SW480 (cell line): Measurements from ENCODE around the gene PLXDC1.
"Not testable (repeated sequence)": the region's sequence is repeated elsewhere in the genome, so short reads cannot be mapped to it uniquely, and the experiment has no call there.

Experiments used
- DNase-seq: peaks from one replicate; pipeline ENCODE4 v3.0.0-alpha.2; 2016; ENCODE audit warnings: low spot score

Gene PLXDC1

DNA sequence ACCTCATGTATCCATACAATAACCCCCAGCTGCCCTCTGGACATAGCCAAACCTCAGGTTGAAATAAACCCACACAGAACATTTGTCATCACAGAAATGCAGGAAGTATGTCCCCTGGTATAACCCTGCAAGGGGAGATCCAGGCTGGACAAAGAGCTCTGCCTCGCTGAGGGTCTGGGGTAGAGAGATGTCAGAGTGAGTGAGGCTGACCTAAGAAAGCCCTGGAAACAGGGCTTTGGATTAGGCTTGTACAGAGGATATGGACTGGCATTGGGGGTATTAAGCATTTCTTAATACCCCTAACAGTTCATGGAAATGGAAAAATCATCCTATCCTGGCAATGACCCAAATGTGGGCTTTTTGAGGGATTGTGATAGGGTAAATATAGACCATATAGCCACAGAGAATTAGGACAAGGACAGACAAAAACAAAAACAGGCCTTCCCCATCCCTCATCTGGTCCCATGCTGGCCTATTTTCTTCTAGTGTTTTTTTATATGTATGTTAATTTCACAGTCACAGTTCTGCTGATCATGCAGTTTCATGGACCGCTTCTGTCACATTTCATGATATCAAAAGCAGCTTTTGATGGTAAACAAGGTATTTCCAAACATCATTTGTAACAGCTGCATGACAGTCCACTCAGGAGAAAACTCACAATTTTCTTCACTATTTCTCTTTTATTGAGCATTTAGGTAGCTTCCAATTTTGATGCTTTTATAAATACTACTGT is 26.1 kb downstream of the PLXDC1 start:
- DNase-seq, result no peak

- DNase-seq, result no peak
Observed at GRCh38 chr17:39123627-39124026, 27.8 kb downstream of the PLXDC1 start.

GRCh38 chr17:39122991-39123390 is 28.4 kb downstream of the PLXDC1 start:
- no peak for DNase-seq

DNA sequence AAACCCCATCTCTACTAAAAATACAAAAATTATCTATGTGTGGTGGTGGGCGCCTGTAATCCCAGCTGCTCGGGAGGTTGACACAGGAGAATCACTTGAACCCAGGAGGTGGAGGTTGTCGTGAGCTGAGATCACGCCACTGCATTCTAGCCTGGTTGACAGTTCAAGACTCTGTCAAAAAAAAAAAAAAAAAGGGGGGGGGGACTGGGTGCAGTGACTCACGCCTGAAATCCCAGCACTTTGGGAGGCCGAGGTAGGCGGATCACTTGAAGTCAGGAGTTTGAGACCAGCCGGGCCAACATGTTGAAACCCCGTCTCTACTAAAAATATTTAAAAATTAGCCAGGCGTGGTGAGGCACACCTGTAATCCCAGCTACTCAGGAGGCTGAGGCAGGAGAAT is 29.5 kb downstream of the PLXDC1 start:
- not testable (repeated sequence) for DNase-seq

DNA sequence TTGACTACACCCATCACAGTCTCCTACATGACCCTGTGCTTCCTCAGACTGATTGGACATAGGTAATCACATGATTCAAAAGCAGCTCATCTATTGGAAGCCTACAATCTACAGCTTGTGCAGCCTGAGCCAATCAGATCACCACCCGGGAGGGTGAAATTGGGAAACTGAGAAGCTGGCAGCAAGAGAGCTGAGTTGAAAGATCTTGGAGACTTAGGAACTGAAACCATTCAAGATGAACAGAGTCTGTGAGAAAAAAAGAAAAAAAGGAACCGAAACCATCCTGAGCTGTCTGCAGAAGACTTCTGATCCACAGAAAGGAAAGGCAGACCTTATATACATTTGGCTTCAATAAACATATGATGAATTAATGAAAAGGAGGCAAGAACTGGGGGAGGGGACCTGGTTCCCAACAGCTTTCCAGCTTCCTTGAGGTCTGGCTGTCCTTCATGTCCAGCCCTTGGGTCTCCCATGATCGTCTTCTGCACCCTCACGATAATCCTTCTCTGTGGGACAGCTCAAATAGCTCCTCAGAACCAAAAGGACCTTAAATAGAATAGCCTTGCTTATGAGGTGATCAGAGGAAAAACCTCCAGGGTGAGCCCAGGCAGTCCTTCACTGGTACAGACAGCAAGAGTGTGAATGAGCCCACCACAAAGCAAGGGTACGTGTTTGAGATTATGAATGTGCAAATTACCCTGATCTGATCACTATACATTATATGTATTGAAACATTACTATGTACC is 32.6 kb downstream of the PLXDC1 start:
- no peak for DNase-seq

GRCh38 chr17:39116224-39116623 is 35.2 kb downstream of the PLXDC1 start:
- DNase-seq, result no peak

GRCh38 chr17:39115135-39115534 is 36.3 kb downstream of the PLXDC1 start:
- no peak for DNase-seq

DNA sequence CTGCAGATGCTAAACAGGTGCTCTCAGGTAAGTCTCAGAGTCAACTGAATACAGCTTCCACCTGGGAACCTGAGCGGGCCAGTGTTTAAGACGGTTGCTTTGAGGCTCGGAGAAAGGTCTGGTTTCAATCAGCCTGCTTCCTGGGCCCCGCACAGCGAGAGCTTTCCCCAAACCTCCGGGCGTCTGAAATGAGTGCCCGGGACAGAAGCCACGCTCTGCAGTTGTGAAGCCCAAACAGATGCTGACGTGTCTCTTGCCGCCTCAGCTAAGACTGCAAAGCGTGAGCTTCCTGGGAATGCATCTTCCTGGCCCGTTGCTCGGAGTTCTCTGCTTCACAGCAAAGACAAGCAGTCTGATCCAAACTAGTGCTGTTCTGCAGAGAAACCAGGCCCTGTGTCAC is 36.7 kb downstream of the PLXDC1 start:
- DNase-seq, result no peak

- DNase-seq, result no peak
Observed at GRCh38 chr17:39113871-39114270, 37.6 kb downstream of the PLXDC1 start.

DNA sequence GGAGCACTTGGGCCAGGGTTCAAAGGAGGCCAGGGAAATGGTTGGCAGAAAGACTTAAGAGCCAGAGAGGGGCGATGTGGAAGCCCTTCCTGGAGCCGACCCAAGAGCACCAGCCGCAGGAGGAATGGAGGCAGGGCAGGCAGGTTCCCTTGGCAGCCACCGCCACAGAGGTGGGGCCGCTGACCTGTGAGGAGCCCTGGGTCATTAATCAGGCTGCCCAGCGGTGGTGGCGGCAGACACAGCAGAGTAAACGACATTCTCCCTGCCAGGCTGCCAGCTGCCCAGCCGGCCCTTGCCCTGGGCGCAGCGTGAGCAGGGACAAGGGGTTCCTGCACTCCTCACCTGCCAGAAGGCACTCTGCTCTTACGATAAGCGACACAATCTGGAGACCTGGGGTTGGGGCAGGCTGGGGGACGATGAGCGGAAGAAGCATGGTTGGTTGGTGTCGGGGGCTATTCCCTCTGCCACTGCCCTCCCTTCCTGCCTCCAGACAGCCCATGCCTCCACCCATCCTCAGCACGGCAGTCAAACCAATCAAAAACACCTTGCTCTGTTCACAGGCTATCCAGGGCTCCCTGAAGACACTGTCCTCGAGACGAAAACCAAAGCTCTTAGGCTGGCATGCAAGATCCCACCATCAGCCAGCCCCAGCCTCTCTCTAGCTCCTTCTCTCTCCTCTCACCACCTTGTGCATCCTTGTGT is 40.9 kb downstream of the PLXDC1 start:
- DNase-seq, result no peak

DNA sequence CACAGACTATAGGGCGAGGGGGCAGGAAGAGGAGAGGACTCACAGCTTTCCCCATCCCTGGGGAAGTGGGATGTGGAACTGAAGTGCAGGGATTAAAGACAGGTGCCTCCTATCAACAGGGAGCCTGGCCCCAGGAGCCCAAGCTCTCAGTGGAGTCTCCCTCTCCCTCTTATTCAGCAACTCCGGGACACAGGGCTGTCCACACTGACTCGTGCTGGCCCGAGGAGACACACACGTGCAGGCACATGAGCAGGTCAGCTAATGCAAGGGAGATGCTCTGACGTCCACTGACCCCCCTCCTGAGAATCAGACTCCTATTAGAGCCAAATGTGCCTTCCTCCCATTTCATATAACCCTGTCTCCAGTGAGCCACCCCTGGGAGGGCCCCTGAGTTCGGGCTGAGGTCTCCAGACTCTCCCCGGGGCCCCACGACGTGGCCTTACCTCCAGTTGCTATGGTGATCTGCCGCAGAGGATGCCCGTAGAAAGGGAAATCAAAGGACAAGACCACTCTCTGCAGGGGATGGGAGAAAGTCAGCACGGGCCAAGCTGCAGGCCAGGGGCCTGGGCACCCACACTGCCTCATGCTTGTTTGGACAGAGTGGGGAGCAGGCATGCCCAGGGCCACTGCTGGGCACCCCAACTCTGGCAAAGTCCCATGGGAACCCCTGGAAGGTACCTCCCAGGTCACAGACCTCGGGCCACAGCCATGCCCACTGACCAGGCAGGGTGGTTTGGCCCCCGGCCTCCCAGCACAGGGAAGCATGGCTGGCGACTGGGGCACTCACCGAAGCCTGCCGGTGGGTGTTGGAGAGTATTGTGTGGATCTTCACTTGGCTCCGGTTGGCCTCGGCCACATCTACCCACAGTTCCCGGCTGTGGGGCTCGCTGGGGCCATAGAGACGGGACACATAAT is 42.7 kb downstream of the PLXDC1 start:
- DNase-seq, result no peak

DNA sequence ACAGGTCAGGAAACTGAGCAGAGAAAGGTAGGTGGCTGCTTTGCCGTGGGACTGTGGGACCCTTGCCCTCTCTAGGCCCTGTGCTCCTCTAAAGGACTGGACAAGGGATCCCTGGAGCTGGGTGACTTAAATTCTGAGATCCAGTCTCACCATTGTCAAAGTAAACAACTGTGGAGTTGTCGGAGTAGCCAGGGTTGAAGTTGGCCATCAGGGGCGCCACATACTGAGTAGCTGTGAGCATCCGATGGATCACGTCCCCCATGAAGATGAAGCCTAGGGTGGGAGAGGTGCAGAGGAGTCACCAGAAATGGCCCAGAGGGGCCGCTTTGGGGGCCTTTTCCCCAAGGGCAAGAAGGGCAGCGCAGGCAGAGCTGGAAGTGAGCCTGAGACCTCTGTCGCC is 43.5 kb downstream of the PLXDC1 start:
- DNase-seq, result no peak

DNA sequence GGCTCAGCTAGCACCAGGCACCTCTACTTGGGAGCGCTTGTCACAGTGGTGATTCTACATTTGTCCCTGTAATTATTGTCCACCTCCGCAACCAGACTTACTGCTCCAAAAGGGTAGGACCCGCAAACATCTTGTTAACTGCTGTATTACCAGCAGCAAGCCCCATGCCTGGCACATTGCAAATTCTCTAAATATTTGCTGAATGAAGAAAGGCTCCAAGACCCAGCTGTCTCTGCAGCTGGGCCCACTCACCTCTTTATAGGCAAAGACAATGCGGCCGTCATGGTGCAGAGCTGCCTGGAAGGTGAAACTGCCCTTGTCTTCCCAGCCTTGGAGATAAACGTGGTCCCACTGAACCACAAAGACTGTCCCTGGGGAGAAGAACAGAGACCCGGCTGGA is 44.3 kb downstream of the PLXDC1 start:
- no peak for DNase-seq

GRCh38 chr17:39105705-39106104 is 45.7 kb downstream of the PLXDC1 start:
- DNase-seq, result no peak

GRCh38 chr17:39104657-39105056 is 46.8 kb downstream of the PLXDC1 start:
- DNase-seq, result no peak

DNA sequence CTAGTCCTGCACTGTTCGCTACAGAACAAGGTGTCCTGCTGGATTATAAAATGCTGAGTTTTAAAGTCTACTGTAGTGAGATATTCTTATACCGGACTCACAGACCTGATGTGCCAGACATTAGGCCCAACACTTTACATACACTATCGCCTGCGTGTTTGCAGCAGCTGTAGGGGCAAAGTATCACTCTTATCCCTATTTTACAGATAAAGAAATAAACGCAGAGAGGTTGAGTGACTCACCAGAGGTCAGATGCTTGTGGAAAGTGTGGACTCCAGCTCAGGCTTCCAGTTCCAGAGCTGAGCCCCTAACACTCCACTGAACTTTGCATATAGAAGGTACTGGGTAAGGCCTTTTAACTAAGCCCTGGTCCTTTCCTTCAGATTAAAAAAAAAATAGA is 47.4 kb downstream of the PLXDC1 start:
- DNase-seq, result no peak

- DNase-seq, result no peak
Observed at GRCh38 chr17:39101091-39101490, 50.3 kb downstream of the PLXDC1 start.

DNA sequence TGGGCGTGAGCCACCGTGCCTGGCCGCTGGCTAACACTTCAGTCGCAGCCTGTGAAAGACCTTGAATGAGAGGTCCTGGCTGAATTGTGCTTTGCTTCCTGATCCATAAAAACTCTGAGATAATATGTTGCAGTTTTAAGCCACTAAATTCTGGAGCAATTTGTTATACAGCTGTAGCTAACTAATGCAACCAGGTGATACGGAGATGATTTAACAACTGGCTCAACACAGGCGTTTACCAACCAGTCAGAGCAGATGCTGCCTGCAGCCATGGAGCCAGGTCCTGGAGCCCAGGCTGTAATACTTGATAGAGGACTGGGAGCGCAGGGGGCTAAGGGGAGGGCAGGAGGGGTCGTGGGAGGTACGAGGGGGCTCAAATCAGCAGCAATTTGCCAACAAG is 50.9 kb downstream of the PLXDC1 start:
- DNase-seq, result no peak

- DNase-seq, result no peak
Observed at GRCh38 chr17:39099663-39100286, 51.7 kb downstream of the PLXDC1 start.

DNA sequence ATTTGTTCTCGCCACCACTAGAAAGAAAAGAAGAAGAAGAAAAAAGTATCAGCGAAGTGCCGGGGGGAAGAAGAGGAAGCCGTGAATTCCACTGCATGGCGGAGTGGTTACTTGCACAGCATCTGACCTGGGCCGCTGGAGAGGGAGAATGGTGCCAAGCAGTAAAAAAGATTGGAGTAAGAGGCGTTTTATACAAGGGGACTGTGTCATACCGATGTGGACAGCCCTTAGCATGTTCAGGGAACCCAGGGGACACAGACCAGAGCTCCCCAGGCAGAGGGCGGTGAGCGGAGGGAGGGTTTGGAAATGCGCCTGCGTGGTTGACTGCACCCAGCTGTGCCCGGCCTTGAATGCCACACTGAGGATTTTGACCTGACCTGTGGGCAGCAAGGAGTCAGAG is 52.8 kb downstream of the PLXDC1 start:
- no peak for DNase-seq

DNA sequence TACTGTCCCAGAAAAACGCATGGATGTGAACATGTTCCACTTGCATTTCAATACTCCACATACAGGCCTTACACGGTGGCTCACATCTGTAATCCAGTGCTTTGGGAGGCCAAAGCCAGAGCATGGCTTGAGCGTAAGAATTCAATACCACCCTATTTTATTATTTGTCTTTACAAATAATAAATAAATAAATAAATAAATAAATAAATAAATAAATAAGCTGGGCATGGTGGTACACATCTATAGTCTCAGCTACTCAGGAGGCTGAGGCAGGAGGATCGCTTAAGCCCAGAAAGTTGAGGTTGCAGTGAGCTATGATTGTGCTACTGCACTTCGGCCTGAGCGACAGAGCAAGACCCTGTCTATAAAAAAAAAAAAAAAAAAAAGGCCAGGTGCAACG is 53.9 kb downstream of the PLXDC1 start:
- no peak for DNase-seq

GRCh38 chr17:39097150-39097519 is 54.3 kb downstream of the PLXDC1 start:
- no peak for DNase-seq
